Skeletal muscle tissue (tissue), 4 donors: ENCODE measurements around the gene TREH. TPM values are rescaled to one million over a fixed set of nuclear protein-coding genes. Genes with fewer than 3 reads are reported as not detected.
"Not testable (repeated sequence)": the region's sequence is repeated elsewhere in the genome, so short reads cannot be mapped to it uniquely, and the experiment has no call there.

Experiments
- H3K27ac ChIP-seq: one replicate; pipeline ENCODE4 v1.7.0; 2013; ENCODE audit warnings: mild to moderate bottlenecking, low read depth, low read length, inconsistent platforms
- H3K27me3 ChIP-seq, 3 donors: one replicate each; pipeline ENCODE4 v1.7.0; 2013; ENCODE audit warnings: low read length in 3 of 3; ENCODE audit not compliant: control insufficient read depth in 3 of 3, insufficient read depth in 3 of 3
- H3K36me3 ChIP-seq, 3 donors: one replicate each; pipeline ENCODE4 v1.7.0; 2013; ENCODE audit warnings: low read length in 3 of 3; ENCODE audit not compliant: control insufficient read depth in 3 of 3, insufficient read depth in 3 of 3
- H3K4me1 ChIP-seq, 3 donors: one replicate each; pipeline ENCODE4 v1.7.0; 2013; ENCODE audit warnings: low read length in 3 of 3, mild to moderate bottlenecking in 3 of 3; ENCODE audit not compliant: control insufficient read depth in 3 of 3, insufficient read depth in 3 of 3
- H3K4me3 ChIP-seq, 3 donors: one replicate each; pipeline ENCODE4 v1.7.0; 2013; ENCODE audit warnings: low read length in 3 of 3
- H3K9ac ChIP-seq, 3 donors: one replicate each; pipeline ENCODE4 v1.7.0; 2013; ENCODE audit warnings: low read length in 3 of 3, mild to moderate bottlenecking in 3 of 3, moderate library complexity in 2 of 3, low read depth in 1 of 3
- H3K9me3 ChIP-seq, 3 donors: one replicate each; pipeline ENCODE4 v1.7.0; 2013; ENCODE audit warnings: low read length in 3 of 3; ENCODE audit not compliant: control insufficient read depth in 3 of 3
- total RNA-seq: library from RNA; depleted of rRNA; stranded (reverse); fragments of >200 nt; gene quantifications from one replicate; pipeline ENCODE4 v1.2.3, GENCODE V29; 2014
- donor health status: Osteomylitis.

TREH gene
- total RNA-seq, 1 donor from 2014 or later = 0.52 TPM

GRCh38 chr11:118619444-118620197, 59.8 kb downstream of the TREH start:
- Histone ChIP-seq H3K36me3 (peaks cover 6 to 19% (median 11%) of the 10 kb centered on the region in 3 donors), H3K4me3 (no peak overlapping the region), H3K27me3 (no peaks in the 10 kb centered on the region), H3K27ac (peak overlapping the region; percentile 84), H3K9ac (peak overlapping the region in 2 of 3 donors; percentile 9 to 32), H3K4me1 (peaks cover 64 to 72% (median 72%) of the 10 kb centered on the region in 3 donors), H3K9me3 (no peaks in the 10 kb centered on the region)

GRCh38 chr11:118618991-118619375, 60.5 kb downstream of the TREH start:
- H3K27me3 ChIP-seq = no peaks in the 10 kb centered on the region
- peak overlapping the region in 2 of 3 donors; percentile 9 to 32 for H3K9ac ChIP-seq
- peaks cover 11 to 23% (median 15%) of the 10 kb centered on the region in 3 donors for H3K36me3 ChIP-seq
- H3K4me3 ChIP-seq = no peak overlapping the region
- H3K9me3 ChIP-seq = no peaks in the 10 kb centered on the region
- H3K4me1 ChIP-seq = peaks cover 64 to 75% (median 72%) of the 10 kb centered on the region in 3 donors
- H3K27ac ChIP-seq = peak overlapping the region; percentile 84

DNA sequence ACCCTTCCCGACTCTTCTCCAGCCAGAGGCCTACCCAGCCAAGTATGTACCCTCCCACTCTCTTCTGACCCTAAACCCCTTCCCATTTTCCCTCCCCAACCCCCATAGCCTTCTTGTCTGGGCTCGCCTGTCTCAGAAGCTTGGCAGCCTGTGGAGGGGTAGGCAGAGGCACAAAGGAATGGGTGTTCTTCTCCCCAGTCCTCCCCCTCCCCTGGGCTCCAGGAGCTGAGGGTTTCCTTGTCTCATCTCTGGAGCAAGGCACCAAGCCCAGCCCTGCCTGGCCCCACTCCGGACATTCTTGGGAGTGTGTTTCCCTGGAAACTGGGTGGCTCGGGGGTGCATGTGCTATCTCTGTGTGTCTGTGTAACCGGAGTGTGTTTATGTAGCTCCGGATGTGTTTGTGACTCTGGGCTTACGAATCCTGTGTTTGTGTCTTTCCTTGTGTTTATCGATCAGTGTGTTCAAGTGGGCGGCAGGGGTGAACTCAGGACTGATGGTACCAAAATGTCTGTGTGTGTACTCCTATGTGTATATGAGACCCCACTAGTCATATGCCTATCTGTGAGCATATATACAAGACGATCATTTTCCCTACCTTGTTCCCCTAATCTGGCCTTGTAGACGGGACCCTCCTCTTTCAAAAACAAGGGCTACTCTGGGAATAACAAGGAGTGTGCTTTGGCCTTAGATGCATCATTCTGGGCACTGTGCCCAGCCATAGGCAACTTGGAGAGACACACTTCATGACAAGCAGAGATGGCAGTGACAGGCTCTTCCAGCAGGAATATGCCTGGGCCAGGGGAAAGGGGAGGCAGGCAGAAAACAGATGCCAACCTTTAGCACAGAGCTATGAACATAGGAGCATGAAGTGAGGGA, 61.1 kb downstream of the TREH start:
- Histone ChIP-seq H3K4me1 (peaks cover 60 to 73% (median 67%) of the 10 kb centered on the region in 3 donors), H3K4me3 (no peak overlapping the region), H3K27ac (peak overlapping the region; percentile 84), H3K9me3 (no peaks in the 10 kb centered on the region), H3K36me3 (peaks cover 15 to 29% (median 16%) of the 10 kb centered on the region in 3 donors), H3K9ac (peak overlapping the region in 1 of 3 donors; percentile 19), H3K27me3 (no peaks in the 10 kb centered on the region)

GRCh38 chr11:118615976-118616371, 63.5 kb downstream of the TREH start:
- H3K4me3 ChIP-seq = no peak overlapping the region
- H3K27ac ChIP-seq = no peak overlapping the region
- H3K36me3 ChIP-seq = peaks cover 15 to 32% (median 16%) of the 10 kb centered on the region in 3 donors
- no peaks in the 10 kb centered on the region for H3K9me3 ChIP-seq
- no peaks in the 10 kb centered on the region for H3K27me3 ChIP-seq
- H3K9ac ChIP-seq = no peak overlapping the region
- H3K4me1 ChIP-seq = peaks cover 51 to 55% (median 54%) of the 10 kb centered on the region in 3 donors

GRCh38 chr11:118615282-118615975, 64.0 kb downstream of the TREH start:
- H3K9me3 ChIP-seq = no peaks in the 10 kb centered on the region
- peaks cover 46 to 50% (median 48%) of the 10 kb centered on the region in 3 donors for H3K4me1 ChIP-seq
- no peak overlapping the region for H3K4me3 ChIP-seq
- no peak overlapping the region for H3K27ac ChIP-seq
- H3K9ac ChIP-seq = no peak overlapping the region
- H3K36me3 ChIP-seq = peaks cover 15 to 32% (median 16%) of the 10 kb centered on the region in 3 donors
- H3K27me3 ChIP-seq = no peaks in the 10 kb centered on the region

DNA sequence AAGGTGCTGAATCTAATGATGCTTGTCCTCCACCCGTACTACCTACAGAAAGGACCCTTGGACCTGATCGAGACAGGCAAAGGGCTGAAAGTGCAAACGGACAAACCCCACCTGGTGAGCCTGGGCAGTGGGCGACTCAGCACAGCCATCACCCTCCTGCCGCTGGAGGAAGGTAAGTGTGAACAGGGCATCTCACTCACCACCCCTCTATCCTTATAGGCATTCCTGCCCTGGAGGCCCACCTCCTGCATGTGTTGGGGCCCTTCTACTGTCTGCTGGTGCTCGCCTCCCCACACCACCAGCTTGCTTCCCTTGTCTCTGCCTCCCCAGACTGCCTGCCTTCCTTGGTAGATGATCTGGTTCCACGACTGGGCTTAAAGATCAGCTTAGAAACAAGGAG, 64.9 kb downstream of the TREH start:
- peaks cover 39 to 45% (median 39%) of the 10 kb centered on the region in 3 donors for H3K4me1 ChIP-seq
- H3K36me3 ChIP-seq = peaks cover 15 to 32% (median 16%) of the 10 kb centered on the region in 3 donors
- no peak overlapping the region for H3K9ac ChIP-seq
- H3K4me3 ChIP-seq = no peak overlapping the region
- H3K27me3 ChIP-seq = no peaks in the 10 kb centered on the region
- no peaks in the 10 kb centered on the region for H3K9me3 ChIP-seq
- H3K27ac ChIP-seq = no peak overlapping the region

DNA sequence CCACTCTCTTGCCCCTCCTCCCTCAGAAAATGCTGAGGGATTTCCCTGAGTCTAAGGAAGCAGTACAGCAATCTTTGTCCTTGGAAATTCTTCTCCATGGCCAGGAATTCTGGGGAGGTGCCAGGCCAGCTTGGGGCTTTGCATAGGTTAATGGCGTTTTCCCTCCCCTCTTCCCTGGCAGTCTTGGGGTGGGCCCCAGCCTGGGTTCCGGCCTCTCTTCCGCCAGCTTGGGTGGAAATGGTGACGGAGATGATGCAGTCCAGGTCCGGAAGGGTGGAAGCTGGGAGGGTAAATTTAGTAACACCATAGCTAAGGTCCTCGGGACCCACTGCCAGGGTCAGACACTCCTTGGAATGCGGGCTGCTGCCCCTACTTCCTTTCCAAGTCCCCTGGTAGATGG, 67.1 kb downstream of the TREH start:
- Histone ChIP-seq H3K27ac (peak overlapping the region; percentile 39), H3K36me3 (peaks cover 15 to 32% (median 16%) of the 10 kb centered on the region in 3 donors), H3K4me1 (peaks cover 24 to 37% (median 29%) of the 10 kb centered on the region in 3 donors), H3K27me3 (peaks cover 0 to 9% (median 0%) of the 10 kb centered on the region in 3 donors), H3K9ac (peak overlapping the region in 1 of 3 donors; percentile 35), H3K9me3 (no peaks in the 10 kb centered on the region), H3K4me3 (no peak overlapping the region)

- Histone ChIP-seq H3K9ac (peak overlapping the region in 1 of 3 donors; percentile 57), H3K4me3 (peak overlapping the region in 2 of 3 donors; percentile 23 to 35), H3K36me3 (peaks cover 13 to 28% (median 16%) of the 10 kb centered on the region in 3 donors), H3K4me1 (peaks cover 26 to 31% (median 30%) of the 10 kb centered on the region in 3 donors)
- H3K27me3 ChIP-seq, H3K27ac ChIP-seq, H3K9me3 ChIP-seq: not testable (repeated sequence)
Measured at GRCh38 chr11:118611433-118611795, 68.0 kb downstream of the TREH start.

DNA sequence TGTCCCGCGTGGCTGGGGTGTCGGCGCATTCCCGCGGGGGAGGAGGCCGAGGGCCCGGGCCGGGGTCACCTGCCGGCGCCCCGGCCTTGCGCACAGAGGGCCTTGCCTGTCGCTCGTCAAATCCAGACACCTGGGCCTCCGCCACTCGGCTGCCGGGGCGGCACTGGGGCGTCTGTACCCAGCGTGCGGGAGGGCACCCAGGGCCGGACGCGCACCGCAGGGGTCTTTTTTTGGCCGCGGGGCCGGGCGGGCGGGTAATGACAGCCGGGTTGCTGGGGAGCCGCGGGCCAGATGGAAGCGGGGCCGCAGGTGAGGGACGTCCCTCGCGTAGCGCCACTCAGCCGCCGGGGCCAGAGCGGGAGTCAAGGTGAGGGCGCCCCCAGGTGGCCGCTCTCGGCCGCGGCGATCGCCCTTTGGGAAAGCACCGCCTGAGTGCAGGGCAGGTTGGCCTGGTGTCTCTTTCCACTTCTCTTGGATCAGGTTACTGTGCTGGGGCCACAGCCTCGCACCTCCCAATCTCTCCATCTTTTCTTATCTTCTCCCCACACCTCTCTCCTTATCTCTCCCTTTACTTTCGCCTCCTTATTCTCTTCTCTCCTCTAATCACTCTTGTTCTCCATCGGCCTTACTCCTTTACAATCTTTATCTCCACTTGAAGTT, 68.5 kb downstream of the TREH start:
- Histone ChIP-seq H3K9ac (peak overlapping the region; percentile 33 to 89 (median 83)), H3K9me3 (no peaks in the 10 kb centered on the region), H3K27ac (peak overlapping the region; percentile 88), H3K4me3 (peak overlapping the region; percentile 56 to 75 (median 61)), H3K27me3 (peaks cover 0 to 9% (median 0%) of the 10 kb centered on the region in 3 donors), H3K36me3 (peaks cover 8 to 22% (median 13%) of the 10 kb centered on the region in 3 donors), H3K4me1 (peaks cover 27 to 30% (median 28%) of the 10 kb centered on the region in 3 donors)
